HCT116 (cell line): ENCODE data around the gene STAG1. TPM values are rescaled to one million over a fixed set of nuclear protein-coding genes. Genes with fewer than 3 reads are reported as not detected.
"Not testable (repeated sequence)": the region's sequence is repeated elsewhere in the genome, so short reads cannot be mapped to it uniquely, and the experiment has no call there.

Experiments used
- ATAC-seq: fragments of 200-7000 bp; cut with Tn5 transposase; 2 replicates; pipeline ENCODE4 v1.9.1; 2020; ENCODE audit warnings: mild to moderate bottlenecking, moderate library complexity
- BruUV-seq: library from RNA; stranded (reverse); fragments of 400-500 nt; replicated peaks from 2 replicates; lab custom pipeline; 2021; lab: Mats Ljungman, UMichigan
- CTCF ChIA-PET: fragments of 300-600 bp; sonication (Branson Sonifier 250); formaldehyde crosslinking; loops from one replicate; lab custom pipeline; 2021; ENCODE audit warnings: antibody characterized with exemption; lab: Charles Lee
- POLR2A ChIA-PET: fragments of 300-600, 350-600 bp; sonication (Branson Sonifier 250); formaldehyde crosslinking; loops from one replicate; lab custom pipeline; 2021; ENCODE audit warnings: antibody characterized with exemption; lab: Charles Lee
- RAD21 ChIA-PET, 2 experiments: fragments of 300-600 bp; sonication (Branson Sonifier 250); formaldehyde crosslinking; loops; one replicate each; lab custom pipeline; 2023; ENCODE audit warnings: low total read pairs in 2 of 2; ENCODE audit not compliant: uncharacterized antibody in 2 of 2, unreplicated experiment in 2 of 2, low non-redundant PET in 1 of 2; lab: Charles Lee
- DNase-seq: peaks from one replicate; pipeline ENCODE4 v3.0.0-alpha.2; 2010; ENCODE audit warnings: low read depth, low spot score
- H2AFZ ChIP-seq: fragments of 200-600 bp; shearing (Covaris generic), sonication (generic); 2 replicates; pipeline ENCODE4 v1.6.1; 2017; ENCODE audit warnings: low read depth, mixed run types, mixed read lengths, antibody characterized with exemption, low read length; ENCODE audit not compliant: poor library complexity, severe bottlenecking
- H3K27ac ChIP-seq: 2 replicates; pipeline ENCODE4 v1.5.1; 2012; ENCODE audit warnings: low read depth, low read length
- H3K27me3 ChIP-seq: fragments of 200-600 bp; sonication (generic); 2 replicates; pipeline ENCODE4 v1.6.1; 2016; ENCODE audit warnings: mixed run types, low read length, mixed read lengths; ENCODE audit not compliant: insufficient read depth
- H3K36me3 ChIP-seq, 2 experiments: fragments of 200-500 bp in 1 of 2; fragments of 200-600 bp in 1 of 2; sonication (Bioruptor generic) in 1 of 2; sonication (generic) in 1 of 2; 2 replicates each; pipeline versions ENCODE4 v1.5.1 to v1.6.1; 2014 to 2016; ENCODE audit warnings: low read length in 2 of 2, inconsistent platforms in 1 of 2, mixed read lengths in 1 of 2, mixed run types in 1 of 2; ENCODE audit not compliant: insufficient read depth in 2 of 2, control insufficient read depth in 1 of 2
- H3K4me1 ChIP-seq, 2 experiments: fragments of 200-600 bp in 1 of 2; sonication (generic) in 1 of 2; 2 replicates each; pipeline versions ENCODE4 v1.5.1 to v1.6.1; 2012 to 2017; ENCODE audit warnings: low read length in 2 of 2, inconsistent platforms in 1 of 2, mild to moderate bottlenecking in 1 of 2, mixed read lengths in 1 of 2, mixed run types in 1 of 2, moderate library complexity in 1 of 2; ENCODE audit not compliant: insufficient read depth in 2 of 2, control insufficient read depth in 1 of 2
- H3K4me2 ChIP-seq: fragments of 200-600 bp; sonication (generic); 2 replicates; pipeline ENCODE4 v1.6.1; 2017; ENCODE audit warnings: mixed run types, low read length, mixed read lengths
- H3K4me3 ChIP-seq, 2 experiments: fragments of 200-600 bp in 1 of 2; sonication (generic) in 1 of 2; replicated peaks in 1 of 2; 2 replicates each; pipeline ENCODE4 v1.5.1; 2011 to 2016; ENCODE audit warnings: low read length in 2 of 2, control low read depth in 1 of 2, low read depth in 1 of 2, mild to moderate bottlenecking in 1 of 2, mixed read lengths in 1 of 2, mixed run types in 1 of 2
- H3K79me2 ChIP-seq: fragments of 200-600 bp; sonication (generic); 2 replicates; pipeline ENCODE4 v1.6.1; 2017; ENCODE audit warnings: mild to moderate bottlenecking, mixed run types, low read length, moderate library complexity, mixed read lengths; ENCODE audit not compliant: insufficient read depth
- H3K9ac ChIP-seq: fragments of 200-600 bp; sonication (generic); 2 replicates; pipeline ENCODE4 v1.6.1; 2016; ENCODE audit warnings: low read length, mixed read lengths
- H3K9me2 ChIP-seq: fragments of 200-600 bp; sonication (generic), shearing (Covaris generic); 2 replicates; pipeline ENCODE4 v1.6.1; 2017; ENCODE audit warnings: mixed run types, mild to moderate bottlenecking, moderate library complexity; ENCODE audit not compliant: insufficient read depth
- H3K9me3 ChIP-seq, 2 experiments: fragments of 200-500 bp in 1 of 2; fragments of 200-600 bp in 1 of 2; sonication (Bioruptor generic) in 1 of 2; sonication (generic) in 1 of 2; 2 replicates each; pipeline ENCODE4 v1.6.1; 2014 to 2017; ENCODE audit warnings: low read length in 2 of 2, mixed read lengths in 2 of 2, inconsistent platforms in 1 of 2, low read depth in 1 of 2, mild to moderate bottlenecking in 1 of 2, mixed run types in 1 of 2, moderate library complexity in 1 of 2; ENCODE audit not compliant: control insufficient read depth in 1 of 2, insufficient read depth in 1 of 2
- H4K20me1 ChIP-seq: fragments of 200-600 bp; sonication (generic), shearing (Covaris generic); 2 replicates; pipeline ENCODE4 v1.6.1; 2017; ENCODE audit warnings: mixed run types, mild to moderate bottlenecking, moderate library complexity; ENCODE audit not compliant: insufficient read depth
- CEBPB ChIP-seq: IDR thresholded peaks from 2 replicates; pipeline ENCODE4 v1.6.1; 2012; ENCODE audit warnings: low read depth
- CTCF ChIP-seq, 3 experiments: fragments of 200-600 bp in 1 of 3; sonication (generic) in 1 of 3; IDR thresholded peaks in 2 of 3; conservative IDR thresholded peaks in 1 of 3; 2 replicates each; pipeline ENCODE4 v1.5.1; 2012 to 2017; ENCODE audit warnings: low read depth in 2 of 3, low read length in 2 of 3, antibody characterized with exemption in 1 of 3, borderline replicate concordance in 1 of 3, control low read depth in 1 of 3, mild to moderate bottlenecking in 1 of 3, mixed read lengths in 1 of 3, mixed run types in 1 of 3, moderate library complexity in 1 of 3; ENCODE audit not compliant: insufficient read depth in 1 of 3
- POLR2A ChIP-seq: IDR thresholded peaks from 2 replicates; pipeline ENCODE4 v1.7.0; 2011; ENCODE audit warnings: borderline replicate concordance; ENCODE audit not compliant: insufficient read depth, insufficient read length; ENCODE audit errors: extremely low read depth
- RAD21 ChIP-seq: IDR thresholded peaks from 2 replicates; pipeline ENCODE4 v1.6.1; 2012; ENCODE audit warnings: low read depth, mild to moderate bottlenecking
- REST ChIP-seq: IDR thresholded peaks from 2 replicates; pipeline ENCODE4 v1.6.1; 2012; ENCODE audit warnings: low read depth
- SIN3A ChIP-seq: IDR thresholded peaks from 2 replicates; pipeline ENCODE4 v1.6.1; 2012; ENCODE audit warnings: low read depth
- SRF ChIP-seq: IDR thresholded peaks from 2 replicates; pipeline ENCODE4 v1.6.1; 2012; ENCODE audit warnings: low read depth
- ZBTB33 ChIP-seq: IDR thresholded peaks from 2 replicates; pipeline ENCODE4 v1.6.1; 2011; ENCODE audit warnings: mild to moderate bottlenecking, low read length, moderate library complexity; ENCODE audit not compliant: insufficient replicate concordance; ENCODE audit errors: extremely low read depth
- intact Hi-C: fragments of 100-400 bp; cut with micrococcal nuclease; formaldehyde crosslinking; loops from 2 replicates; pipeline ENCODE4 v1.10.0; 2022
- total RNA-seq: library from RNA; stranded (reverse); gene quantifications from one replicate; pipeline ENCODE4 v1.2.1, GENCODE V29; 2021; ENCODE audit not compliant: unreplicated experiment
- TF ChIP-seq, protein P1 (sequence below): IDR thresholded peaks from 2 replicates; pipeline ENCODE4 v1.6.1; 2012

The STAG1 gene
- total RNA-seq, 1 experiment from 2014 or later: 29.4 TPM

GRCh38 chr3:136758160-136759102 is 6.3 kb upstream of the STAG1 start:
- H3K4me1 ChIP-seq: peaks cover 7 to 11% of the 10 kb centered on the region in 2 experiments; a peak in 3 of 4 replicates
- H3K27me3 ChIP-seq, H3K4me2 ChIP-seq, H3K79me2 ChIP-seq, H3K9ac ChIP-seq, H3K9me2 ChIP-seq, H3K36me3 ChIP-seq, DNase-seq, H3K9me3 ChIP-seq, POLR2A ChIA-PET, H3K4me3 ChIP-seq, H3K27ac ChIP-seq, BruUV-seq, H4K20me1 ChIP-seq: not testable (repeated sequence)
- H2AFZ ChIP-seq: peak overlapping the region; percentile 65
- intact Hi-C loops: loop anchor here (1.0 kb wide), 1 partner anchor 255 kb away; no protein-coding TSS in a partner anchor
- TF ChIP-seq RAD21 (peak; percentile 91), CTCF (IDR thresholded peaks at IDR 0.05 in 2 of 3, conservative IDR thresholded peaks at IDR 0.05 in 1 of 3; ENCODE audit: borderline replicate concordance in 1 of 3, insufficient read depth in 1 of 3, low read depth in 2 of 3, low read length in 2 of 3) (peak; percentile 52 to 86 (median 58); a peak in 5 of 6 replicates)
- RAD21 ChIA-PET: interaction anchor here in 1 of 2 experiments (1.4 kb wide), 1 partner anchor 255 kb away, joined by 5 read pairs; no protein-coding TSS in a partner anchor
- ATAC-seq: peak; percentile 47; the same call in 1 of the 2 replicates
- CTCF ChIA-PET: interaction anchor here (5.4 kb wide), 1 partner anchor 255 kb away, joined by 37 read pairs; no protein-coding TSS in a partner anchor

DNA sequence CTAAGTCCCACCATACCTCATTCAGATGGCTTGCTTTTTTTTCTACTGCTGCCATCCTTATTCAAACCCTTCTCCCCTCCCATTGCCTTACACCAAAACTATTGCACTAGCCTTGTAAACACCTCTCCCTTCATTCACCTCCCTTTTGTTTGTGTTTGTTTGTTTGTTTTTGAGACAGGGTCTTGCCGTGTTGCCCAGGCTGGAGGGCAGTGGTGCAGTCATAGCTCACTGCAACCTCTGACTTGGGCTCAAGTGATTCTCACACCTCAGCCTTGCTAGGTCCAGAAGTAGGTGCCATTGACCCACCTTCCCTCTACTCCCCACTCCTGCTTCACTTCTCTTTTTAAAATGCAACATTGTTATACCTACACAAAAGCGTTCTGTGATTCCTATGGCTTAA is 3.0 kb upstream of the STAG1 start:
- no peaks in the 10 kb centered on the region for H3K27me3 ChIP-seq
- H3K4me1 ChIP-seq: peaks cover 15 to 27% of the 10 kb centered on the region in 2 experiments
- CTCF ChIA-PET: no interaction called here
- intact Hi-C loops: no loop called here
- H2AFZ ChIP-seq: no peak overlapping the region
- RAD21 ChIA-PET: interaction anchor here in 1 of 2 experiments (1.3 kb wide), 1 partner anchor 259 kb away, joined by 5 read pairs; no protein-coding TSS in a partner anchor
- no peak overlapping the region for H3K27ac ChIP-seq
- H3K9ac ChIP-seq: no peak overlapping the region
- H3K4me3 ChIP-seq: no peak overlapping the region
- no peaks in the 10 kb centered on the region for H3K9me3 ChIP-seq
- no peaks in the 10 kb centered on the region for H3K36me3 ChIP-seq
- POLR2A ChIA-PET: no interaction called here
- no TSS peak for BruUV-seq
- H3K79me2 ChIP-seq: peaks cover 22% of the 10 kb centered on the region
- DNase-seq (no peak), ATAC-seq (no peak)
- no peaks in the 10 kb centered on the region for H4K20me1 ChIP-seq
- no peaks in the 10 kb centered on the region for H3K9me2 ChIP-seq
- H3K4me2 ChIP-seq: no peak overlapping the region
- TF ChIP-seq SRF: no peak
- TF ChIP-seq, protein P1, sequence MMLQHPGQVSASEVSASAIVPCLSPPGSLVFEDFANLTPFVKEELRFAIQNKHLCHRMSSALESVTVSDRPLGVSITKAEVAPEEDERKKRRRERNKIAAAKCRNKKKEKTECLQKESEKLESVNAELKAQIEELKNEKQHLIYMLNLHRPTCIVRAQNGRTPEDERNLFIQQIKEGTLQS: no peak
- TF ChIP-seq POLR2A: no peak
- no peak for TF ChIP-seq ZBTB33
- no peak for TF ChIP-seq CEBPB
- TF ChIP-seq REST: no peak
- TF ChIP-seq SIN3A: no peak
